Occipital lobe (tissue), 2 donors: ENCODE results near the gene STX18. TPM values are rescaled to one million over a fixed set of nuclear protein-coding genes. Genes with fewer than 3 reads are reported as not detected.

Source experiments
- DNase-seq: peaks from one replicate; lab custom pipeline; 2025; lab: John Stamatoyannopoulos, UW
- total RNA-seq: library from RNA; depleted of rRNA; stranded (reverse); fragments of >200 nt; gene quantifications from one replicate; pipeline ENCODE4 v1.2.3, GENCODE V29; 2014

The STX18 gene
- total RNA-seq, 1 donor from 2014 or later: 15.4 TPM

- peak; percentile 16 for DNase-seq
Measured at GRCh38 chr4:4386296-4386735, 155.5 kb downstream of the STX18 start.

GRCh38 chr4:4385729-4386295, 156.0 kb downstream of the STX18 start:
- no peak for DNase-seq

- no peak for DNase-seq
Measured at GRCh38 chr4:4384837-4385236, 157.0 kb downstream of the STX18 start.

GRCh38 chr4:4383085-4383484, 158.8 kb downstream of the STX18 start:
- DNase-seq: no peak

GRCh38 chr4:4379540-4380087, 162.2 kb downstream of the STX18 start:
- DNase-seq: no peak

GRCh38 chr4:4377732-4378460, 164.0 kb downstream of the STX18 start:
- DNase-seq: no peak

- DNase-seq: no peak
Measured at GRCh38 chr4:4377191-4377590, 164.7 kb downstream of the STX18 start.

GRCh38 chr4:4376074-4376473, 165.8 kb downstream of the STX18 start:
- DNase-seq: no peak

- DNase-seq: no peak
Measured at GRCh38 chr4:4374388-4375098, 167.3 kb downstream of the STX18 start.

Other genes with a start within 250 kb of the STX18 start
- 218 TPM for gene NSG1, start 154.9 kb downstream of the STX18 start, total RNA-seq